ENCODE data around the gene AKR1C4. TPM values are rescaled to one million over a fixed set of nuclear protein-coding genes. Genes with fewer than 3 reads are reported as not detected.
"Not testable (repeated sequence)": the region's sequence is repeated elsewhere in the genome, so short reads cannot be mapped to it uniquely, and the experiment has no call there.

The AKR1C4 gene
- polyA plus RNA-seq, 3 donors = not detected

DNA sequence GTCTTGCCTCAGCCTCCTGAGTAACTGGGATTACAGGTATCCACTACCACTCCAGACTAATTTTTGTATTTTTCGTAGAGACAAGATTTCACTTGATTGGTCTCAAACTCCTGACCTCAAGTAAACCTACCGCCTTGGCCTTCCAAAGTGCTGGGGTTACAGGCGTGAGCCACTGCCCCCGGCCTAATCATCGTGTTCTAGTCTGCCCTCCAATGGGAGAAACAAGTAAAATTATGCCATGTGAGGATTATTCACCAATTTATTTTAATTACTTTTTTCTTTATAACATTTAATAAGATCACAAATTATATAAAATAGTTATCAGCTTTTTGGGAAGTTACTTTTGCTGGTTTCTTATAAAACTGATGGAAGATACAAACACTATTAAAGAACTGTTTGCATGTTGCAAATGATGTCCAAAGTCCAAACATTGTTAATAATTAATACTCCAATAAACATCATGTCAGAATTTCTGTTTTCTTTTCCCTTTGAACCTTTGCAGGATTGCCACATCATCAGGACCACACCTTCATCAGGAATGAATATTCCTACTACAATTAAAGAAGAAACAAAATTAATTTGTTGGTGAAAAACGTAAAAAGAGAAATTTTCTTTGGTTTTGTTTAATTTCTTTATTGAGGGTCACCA, 786 bp upstream of the AKR1C4 start:
- no peak overlapping the region for H3K27ac ChIP-seq (ENCODE audit: low read depth, low read length)
- WGBS, 3 donors = 77 to 87% (median 85%) methylated on average over 6 of the region's 6 CpGs

- no peak overlapping the region for H3K27ac ChIP-seq (ENCODE audit: low read depth, low read length)
- WGBS, 3 donors = 53 to 89% (median 65%) methylated on average over 3 of the region's 3 CpGs
Measured at GRCh38 chr10:5198386-5198785, 1.7 kb downstream of the AKR1C4 start.

DNA sequence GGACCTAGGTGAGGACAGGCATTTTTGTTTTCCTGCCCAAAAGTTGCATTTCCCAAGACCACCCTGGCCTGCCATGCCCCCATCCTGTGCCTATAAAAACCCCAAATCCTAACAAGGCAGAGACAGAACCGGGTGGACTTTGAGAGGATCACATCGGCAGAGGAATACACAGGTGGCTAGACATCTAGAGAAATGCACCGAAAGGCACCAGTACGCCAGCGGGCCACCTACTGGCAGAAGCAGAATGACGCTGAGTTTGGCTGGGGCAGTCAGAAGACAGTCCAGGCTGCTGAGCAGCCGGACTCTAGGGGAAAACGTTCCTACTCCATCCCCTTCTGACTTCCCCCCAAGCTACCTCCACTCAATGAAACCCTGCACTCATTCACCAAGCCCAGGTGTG, 2.8 kb downstream of the AKR1C4 start:
- 81 to 85% (median 84%) methylated on average over 8 of the region's 8 CpGs for WGBS, 3 donors
- no peak overlapping the region for H3K27ac ChIP-seq (ENCODE audit: low read depth, low read length)

- 50 to 69% (median 53%) methylated on average over 6 of the region's 6 CpGs for WGBS, 3 donors
- no peak overlapping the region for H3K27ac ChIP-seq (ENCODE audit: low read depth, low read length)
Measured at GRCh38 chr10:5206799-5207198, 10.2 kb downstream of the AKR1C4 start.

GRCh38 chr10:5209776-5210175, 13.1 kb downstream of the AKR1C4 start:
- 96 to 97% (median 97%) methylated on average over 1 of the region's 1 CpG for WGBS, 3 donors
- not testable (repeated sequence) for H3K27ac ChIP-seq (ENCODE audit: low read depth, low read length)

- not testable (repeated sequence) for H3K27ac ChIP-seq (ENCODE audit: low read depth, low read length)
- WGBS, 3 donors = 77 to 93% (median 90%) methylated on average over 1 of the region's 1 CpG
Measured at GRCh38 chr10:5210261-5210660, 13.6 kb downstream of the AKR1C4 start.

DNA sequence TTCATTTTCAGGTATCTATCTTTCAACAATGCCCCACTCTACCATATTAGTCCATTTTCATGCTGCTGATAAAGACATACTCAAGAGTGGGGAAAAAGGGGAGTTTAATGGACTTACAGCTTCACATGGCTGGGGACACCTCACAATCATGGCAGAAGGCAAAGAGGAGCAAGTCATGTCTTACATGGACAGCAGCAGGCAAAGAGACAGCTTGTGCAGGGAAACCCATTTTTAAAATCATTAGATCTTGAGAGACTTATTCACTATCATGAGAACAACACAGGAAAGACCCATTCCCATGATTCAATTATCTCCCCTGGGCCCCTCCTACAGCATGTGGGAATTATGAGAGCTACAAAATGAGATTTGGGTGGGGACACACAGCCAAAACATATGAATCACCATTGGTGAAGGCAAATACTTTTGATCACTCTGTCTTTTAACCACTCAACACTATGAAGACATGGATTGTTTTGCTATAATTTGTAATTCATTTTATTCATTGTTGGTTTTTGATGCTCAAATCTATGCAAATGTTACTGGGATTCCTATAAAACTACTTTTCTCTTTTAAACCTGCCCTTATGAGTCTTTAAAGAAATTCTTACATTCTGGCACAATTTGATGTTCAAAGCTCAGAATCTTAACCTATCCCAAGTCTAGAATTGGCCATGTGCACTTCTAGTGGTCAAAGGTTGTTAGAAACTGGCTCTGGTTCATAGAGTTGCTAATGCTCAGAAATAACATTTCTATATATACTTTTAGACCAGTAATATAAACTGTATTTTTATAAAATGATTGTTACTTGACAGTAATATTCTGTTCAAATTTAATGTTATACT, 15.3 kb downstream of the AKR1C4 start:
- H3K27ac ChIP-seq (ENCODE audit: low read depth, low read length) = no peak overlapping the region

- H3K27ac ChIP-seq (ENCODE audit: low read depth, low read length) = no peak overlapping the region
- WGBS, 3 donors = 33 to 74% (median 42%) methylated on average over 1 to 2 of the region's 2 CpGs
Measured at GRCh38 chr10:5216801-5217200, 20.2 kb downstream of the AKR1C4 start.

GRCh38 chr10:5219262-5219661, 22.6 kb downstream of the AKR1C4 start:
- WGBS, 3 donors = 40 to 70% (median 69%) methylated on average over 3 of the region's 3 CpGs
- no peak overlapping the region for H3K27ac ChIP-seq (ENCODE audit: low read depth, low read length)

DNA sequence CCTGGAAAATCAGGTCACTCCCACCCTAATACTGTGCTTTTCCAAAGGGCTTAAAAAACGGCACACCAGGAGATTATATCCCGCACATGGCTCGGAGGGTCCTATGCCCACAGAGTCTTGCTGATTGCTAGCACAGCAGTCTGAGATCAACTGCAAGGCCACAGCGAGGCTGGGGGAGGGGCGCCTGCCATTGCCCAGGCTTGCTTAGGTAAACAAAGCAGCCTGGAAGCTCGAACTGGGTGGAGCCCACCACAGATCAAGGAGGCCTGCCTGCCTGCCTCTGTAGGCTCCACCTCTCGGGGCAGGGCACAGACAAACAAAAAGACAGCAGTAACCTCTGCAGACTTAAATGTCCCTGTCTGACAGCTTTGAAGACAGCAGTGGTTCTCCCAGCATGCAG, 26.3 kb downstream of the AKR1C4 start:
- not testable (repeated sequence) for H3K27ac ChIP-seq (ENCODE audit: low read depth, low read length)
- 83 to 88% (median 86%) methylated on average over 6 to 7 of the region's 7 CpGs for WGBS, 3 donors

GRCh38 chr10:5229019-5229418, 32.4 kb downstream of the AKR1C4 start:
- no peak overlapping the region for H3K27ac ChIP-seq (ENCODE audit: low read depth, low read length)
- WGBS, 3 donors = 84 to 87% (median 85%) methylated on average over 8 of the region's 8 CpGs

- H3K27ac ChIP-seq (ENCODE audit: low read depth, low read length) = no peak overlapping the region
- WGBS, 3 donors = 64 to 76% (median 74%) methylated on average over 2 of the region's 2 CpGs
Measured at GRCh38 chr10:5233324-5233723, 36.7 kb downstream of the AKR1C4 start.

- H3K27ac ChIP-seq (ENCODE audit: low read depth, low read length) = no peak overlapping the region
- WGBS, 3 donors = 51 to 74% (median 59%) methylated on average over 6 of the region's 6 CpGs
Measured at GRCh38 chr10:5234106-5234860, 37.6 kb downstream of the AKR1C4 start.

DNA sequence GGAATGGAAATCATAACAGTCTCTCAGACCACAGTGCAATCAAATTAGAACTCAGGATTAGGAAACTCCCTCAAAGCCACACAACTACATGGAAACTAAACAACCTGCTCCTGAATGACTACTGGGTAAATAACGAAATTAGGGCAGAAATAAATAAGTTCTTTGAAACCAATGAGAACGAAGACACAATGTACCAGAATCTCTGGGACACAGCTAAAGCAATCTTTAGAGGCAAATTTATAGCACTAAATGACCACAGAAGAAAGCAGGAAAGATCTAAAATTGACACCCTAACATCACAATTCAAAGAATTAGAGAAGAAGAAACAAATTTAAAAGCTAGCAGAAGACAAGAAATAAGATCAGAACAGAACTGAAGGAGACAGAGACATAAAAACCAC, 40.9 kb downstream of the AKR1C4 start:
- 57 to 73% (median 60%) methylated on average over 2 of the region's 2 CpGs for WGBS, 3 donors
- not testable (repeated sequence) for H3K27ac ChIP-seq (ENCODE audit: low read depth, low read length)

GRCh38 chr10:5242585-5242984, 45.9 kb downstream of the AKR1C4 start:
- 59 to 96% (median 88%) methylated on average over 1 of the region's 1 CpG for whole genome bisulfite sequencing, 3 donors
- H3K27ac ChIP-seq (ENCODE audit: low read depth, low read length) = no peak overlapping the region

DNA sequence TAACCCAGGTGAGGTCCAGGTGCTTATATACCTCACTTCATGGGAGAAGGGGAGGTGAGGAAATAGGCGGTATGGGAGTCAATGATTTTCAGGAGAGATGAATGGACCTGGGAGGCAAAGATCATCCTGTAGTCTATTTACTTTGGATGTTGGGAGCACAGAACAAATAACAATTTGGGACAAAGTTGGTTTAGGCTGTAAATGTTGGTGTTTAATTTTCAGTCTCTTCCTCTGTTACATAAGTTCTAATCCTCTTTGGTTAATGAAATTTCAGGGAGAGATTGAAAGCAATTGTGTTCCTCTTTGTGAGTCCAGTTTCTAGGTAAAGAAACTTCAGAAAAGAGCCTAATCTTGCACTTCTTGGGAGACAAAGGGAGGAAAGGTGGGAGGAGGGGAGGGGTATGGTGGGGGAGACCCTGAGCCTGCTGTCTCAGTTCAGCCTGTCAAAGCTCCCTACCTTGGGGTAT, 46.9 kb downstream of the AKR1C4 start:
- 83 to 93% (median 92%) methylated on average over 1 of the region's 1 CpG for WGBS, 3 donors
- no peak overlapping the region for H3K27ac ChIP-seq (ENCODE audit: low read depth, low read length)

- 63 to 79% (median 70%) methylated on average over 8 of the region's 8 CpGs for WGBS, 3 donors
- no peak overlapping the region for H3K27ac ChIP-seq (ENCODE audit: low read depth, low read length)
Measured at GRCh38 chr10:5252177-5253037, 55.8 kb downstream of the AKR1C4 start.

DNA sequence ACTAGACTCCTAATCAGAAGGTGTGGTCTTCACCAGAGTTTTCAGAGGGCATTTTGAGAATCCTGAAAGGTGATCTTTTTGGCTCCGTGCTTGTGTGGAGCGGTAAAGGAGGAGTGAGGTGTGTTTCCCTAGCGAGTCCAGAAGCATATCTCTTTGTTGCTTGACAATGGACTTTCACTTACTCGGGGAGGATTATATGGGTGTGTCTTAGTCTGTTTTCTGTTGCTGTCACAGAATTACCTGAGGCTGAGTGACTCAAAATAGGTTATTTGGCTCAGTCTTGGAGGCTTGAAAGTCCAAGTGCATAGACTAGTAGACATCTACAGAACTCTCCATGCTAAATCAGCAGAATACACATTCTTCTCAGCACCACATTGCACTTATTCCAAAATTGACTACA, 57.9 kb downstream of the AKR1C4 start:
- H3K27ac ChIP-seq (ENCODE audit: low read depth, low read length) = no peak overlapping the region
- 77 to 94% (median 92%) methylated on average over 4 of the region's 4 CpGs for WGBS, 3 donors

Data from adipose tissue (tissue), 3 donors.